SU-DHL-6 (cell line): ENCODE results near the gene C2orf81.

Experiments
- CTCF ChIP-seq: fragments of 200-600 bp; sonication (generic); IDR thresholded peaks from one replicate; pipeline ENCODE4 v1.5.1; 2017; ENCODE audit warnings: antibody characterized with exemption, mild to moderate bottlenecking, low read length, moderate library complexity; ENCODE audit not compliant: insufficient read depth, poor library complexity, severe bottlenecking
- EZH2phosphoT487 ChIP-seq: fragments of 200-600 bp; sonication (generic), shearing (Covaris generic); conservative IDR thresholded peaks from 2 replicates; pipeline ENCODE4 v1.6.1; 2018; ENCODE audit warnings: mild to moderate bottlenecking, antibody characterized with exemption, low read length, moderate library complexity, mixed read lengths

GRCh38 chr2:74371421-74371820 lies 50.0 kb downstream of the C2orf81 start:
- TF ChIP-seq CTCF (no peak), EZH2phosphoT487 (no peak)
